Thyroid gland (tissue), 4 donors: ENCODE results near the gene COX7B.

ENCODE experiments used
- CTCF ChIP-seq, 6 experiments: fragments of 200-600 bp in 3 of 6; fragments of 450-650 bp in 3 of 6; sonication (generic) in 3 of 6; IDR thresholded peaks; one replicate each; pipeline ENCODE4 v1.5.1; 2016 to 2019; ENCODE audit warnings: antibody characterized with exemption in 6 of 6, mild to moderate bottlenecking in 2 of 6, inconsistent platforms in 1 of 6, moderate library complexity in 1 of 6
- POLR2A ChIP-seq, 2 donors: fragments of 450-650 bp; IDR thresholded peaks; one replicate each; pipeline ENCODE4 v1.6.1; 2017; ENCODE audit warnings: antibody characterized with exemption in 2 of 2, mild to moderate bottlenecking in 2 of 2, moderate library complexity in 1 of 2

GRCh38 chrX:77937291-77937690 is 38.0 kb downstream of the COX7B start:
- no peak for TF ChIP-seq POLR2A (IDR thresholded peaks at IDR 0.05)
- no peak for TF ChIP-seq CTCF (IDR thresholded peaks at IDR 0.05)
